Psoas muscle (tissue), 8 donors: Measurements from ENCODE around the gene TMEM170B. TPM values are rescaled to one million over a fixed set of nuclear protein-coding genes. Genes with fewer than 3 reads are reported as not detected.

ENCODE experiments used
- ATAC-seq, 4 donors: fragments of 200-7000 bp; cut with Tn5 transposase; one replicate each; pipeline ENCODE4 v1.9.1; 2020; ENCODE audit warnings: moderate library complexity in 3 of 4, mild to moderate bottlenecking in 2 of 4
- DNase-seq, 2 donors: peaks; one replicate each; pipeline ENCODE4 v3.0.0-alpha.2; 2020
- H3K27ac ChIP-seq: fragments of 200-600 bp; one replicate; pipeline ENCODE4 v1.8.0; 2022
- H3K27me3 ChIP-seq, 3 donors: fragments of 200-600 bp in 1 of 3; one replicate each; pipeline versions ENCODE4 v1.6.1 to v1.8.0; 2013 to 2022; ENCODE audit warnings: low read length in 2 of 3, mild to moderate bottlenecking in 2 of 3, moderate library complexity in 1 of 3; ENCODE audit not compliant: insufficient read depth in 3 of 3
- H3K36me3 ChIP-seq, 2 donors: fragments of 200-600 bp in 1 of 2; one replicate each; pipeline versions ENCODE4 v1.6.1 to v1.8.0; 2013 to 2022; ENCODE audit warnings: low read depth in 1 of 2, mild to moderate bottlenecking in 1 of 2, moderate library complexity in 1 of 2; ENCODE audit not compliant: insufficient read depth in 1 of 2
- H3K4me1 ChIP-seq: fragments of 200-600 bp; one replicate; pipeline ENCODE4 v1.8.0; 2022
- H3K4me3 ChIP-seq: fragments of 200-600 bp; one replicate; pipeline ENCODE4 v1.8.0; 2022; ENCODE audit warnings: mild to moderate bottlenecking
- H3K9me3 ChIP-seq: fragments of 200-600 bp; one replicate; pipeline ENCODE4 v1.8.0; 2022
- CTCF ChIP-seq: fragments of 200-600 bp; IDR thresholded peaks from one replicate; pipeline ENCODE4 v1.8.0; 2022; ENCODE audit warnings: antibody characterized with exemption
- WGBS, 3 donors: extraction: QIAGEN DNeasy Blood & Tissue Kit; methylation state at CpG; one replicate each; pipeline versions ENCODE4 v1.1.6 to v1.1.7; 2013; 5-methylcytosine and 5-hydroxymethylcytosine counted together
- intact Hi-C, 2 donors: fragments of 100-400 bp; cut with DNase I; formaldehyde crosslinking; loops; one replicate each; pipeline versions ENCODE4 v1.11.0 to v1.14.2; 2022
- polyA plus RNA-seq, 3 donors: library from polyadenylated mRNA; stranded (reverse); fragments of 200-250 nt; gene quantifications; one replicate each; pipeline ENCODE4 v1.2.3, GENCODE V29; 2013
- total RNA-seq, 4 donors: library from RNA; stranded (reverse); fragmentation: NEBNext Ultra II Directional in 2 of 4; extraction: Animal tissue kit (Norgen Biotek cat#: 25700) in 2 of 4; gene quantifications; one replicate each; pipeline versions ENCODE4 v1.2.1 to v1.2.4, GENCODE V29; 2021 to 2023
- donor health status: healthy with polysubstance abuse.
- donor health status: DM: no; HTN: no; CAD: no; lungs with moderate emphysema.
- donor health status: Bipolar disorder and iron deficiency.
- donor health status: healthy.
- donor health status: DM: yes; HTN: yes; CAD: no.
- donor health status: DM: no; HTN: no; CAD: no.
- donor health status: DM: no; HTN: no; CAD: no.
- donor health status: DM: yes; HTN: yes; CAD: no.

Gene TMEM170B
- total and polyA plus RNA-seq, 7 donors: 2.7 to 20.0 (median 7.4) TPM

GRCh38 chr6:11618533-11618932, 81.0 kb downstream of the TMEM170B start:
- no peak for ATAC-seq
- intact Hi-C loops: no loop called here
- H3K4me3 ChIP-seq: no peak overlapping the region
- H3K4me1 ChIP-seq: no peaks in the 10 kb centered on the region
- H3K27ac ChIP-seq: no peak overlapping the region
- H3K9me3 ChIP-seq: no peaks in the 10 kb centered on the region
- TF ChIP-seq CTCF: no peak
- no peaks in the 10 kb centered on the region for H3K27me3 ChIP-seq
- 45 to 72% (median 53%) methylated on average over 4 of the region's 4 CpGs for WGBS, 3 donors
- H3K36me3 ChIP-seq: no peaks in the 10 kb centered on the region
- DNase-seq: no peak

GRCh38 chr6:11621119-11621518, 83.6 kb downstream of the TMEM170B start:
- no peaks in the 10 kb centered on the region for H3K9me3 ChIP-seq
- intact Hi-C loops: no loop called here
- H3K4me1 ChIP-seq: no peaks in the 10 kb centered on the region
- ATAC-seq (no peak), DNase-seq (no peak)
- 63 to 74% (median 67%) methylated on average over 5 of the region's 5 CpGs for WGBS, 3 donors
- TF ChIP-seq CTCF: no peak
- H3K4me3 ChIP-seq: no peak overlapping the region
- no peak overlapping the region for H3K27ac ChIP-seq
- H3K27me3 ChIP-seq: no peaks in the 10 kb centered on the region
- no peaks in the 10 kb centered on the region for H3K36me3 ChIP-seq

- no peaks in the 10 kb centered on the region for H3K27me3 ChIP-seq
- no peaks in the 10 kb centered on the region for H3K4me1 ChIP-seq
- H3K4me3 ChIP-seq: no peak overlapping the region
- TF ChIP-seq CTCF: no peak
- ATAC-seq (no peak), DNase-seq (no peak)
- H3K9me3 ChIP-seq: no peaks in the 10 kb centered on the region
- 85 to 86% (median 85%) methylated on average over 4 of the region's 4 CpGs for WGBS, 3 donors
- H3K27ac ChIP-seq: no peak overlapping the region
- no peaks in the 10 kb centered on the region for H3K36me3 ChIP-seq
- intact Hi-C loops: no loop called here
Observed at GRCh38 chr6:11622156-11622555, 84.6 kb downstream of the TMEM170B start.

- DNase-seq (no peak), ATAC-seq (no peak)
- intact Hi-C loops: no loop called here
- peaks cover 0 to 4% (median 0%) of the 10 kb centered on the region in 3 donors for H3K27me3 ChIP-seq
- H3K36me3 ChIP-seq: no peaks in the 10 kb centered on the region
- H3K9me3 ChIP-seq: no peaks in the 10 kb centered on the region
- no peak overlapping the region for H3K4me3 ChIP-seq
- 45 to 86% (median 74%) methylated on average over 2 of the region's 2 CpGs for WGBS, 3 donors
- H3K4me1 ChIP-seq: no peaks in the 10 kb centered on the region
- no peak overlapping the region for H3K27ac ChIP-seq
- TF ChIP-seq CTCF: no peak
Observed at GRCh38 chr6:11623272-11623671, 85.7 kb downstream of the TMEM170B start.

- no peak for TF ChIP-seq CTCF
- Histone ChIP-seq H3K4me3 (no peak overlapping the region), H3K36me3 (no peaks in the 10 kb centered on the region), H3K9me3 (no peaks in the 10 kb centered on the region), H3K27ac (no peak overlapping the region), H3K27me3 (peaks cover 0 to 4% (median 0%) of the 10 kb centered on the region in 3 donors), H3K4me1 (no peaks in the 10 kb centered on the region)
- intact Hi-C loops: no loop called here
- no peak for ATAC-seq
- DNase-seq: no peak
- 51 to 55% (median 51%) methylated on average over 8 of the region's 8 CpGs for WGBS, 3 donors
Observed at GRCh38 chr6:11625302-11625701, 87.8 kb downstream of the TMEM170B start.
